ENCODE results near the gene DIAPH2.

DNA sequence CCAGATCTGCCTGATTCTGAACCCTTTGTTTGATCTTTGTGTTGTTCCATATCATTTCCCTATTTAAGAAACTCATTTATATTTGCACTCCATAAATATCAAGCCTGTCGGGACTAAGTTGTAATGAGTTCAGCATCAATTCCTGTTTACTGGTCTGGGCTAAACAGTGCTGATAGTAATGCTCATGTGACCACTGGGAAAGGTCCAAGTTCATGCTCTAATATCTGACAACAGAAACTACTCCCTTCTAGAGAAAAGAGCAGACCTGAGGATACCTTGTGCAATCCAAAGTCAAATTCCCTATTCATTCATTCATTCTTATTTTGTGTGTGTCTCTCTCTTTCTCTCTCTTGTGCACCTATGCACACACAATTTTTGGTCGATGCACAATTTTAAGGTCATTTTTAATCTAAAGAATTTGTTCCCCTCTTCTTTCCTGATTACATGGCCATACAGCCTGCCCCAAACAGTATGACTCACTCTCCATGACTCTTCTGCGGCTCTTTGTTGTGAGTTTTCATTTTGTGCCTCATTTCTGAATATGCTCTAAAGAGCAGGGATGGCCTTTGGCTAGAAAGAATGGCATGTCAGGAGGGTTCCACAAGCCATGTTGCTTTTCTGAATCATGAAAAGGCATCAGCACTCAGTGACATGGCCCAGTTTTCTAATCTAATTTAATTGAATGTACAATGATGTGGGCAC lies 863.4 kb downstream of the DIAPH2 start:
- TF ChIP-seq POLR2A (IDR thresholded peaks at IDR 0.05), result no peak
- TF ChIP-seq, protein P1, sequence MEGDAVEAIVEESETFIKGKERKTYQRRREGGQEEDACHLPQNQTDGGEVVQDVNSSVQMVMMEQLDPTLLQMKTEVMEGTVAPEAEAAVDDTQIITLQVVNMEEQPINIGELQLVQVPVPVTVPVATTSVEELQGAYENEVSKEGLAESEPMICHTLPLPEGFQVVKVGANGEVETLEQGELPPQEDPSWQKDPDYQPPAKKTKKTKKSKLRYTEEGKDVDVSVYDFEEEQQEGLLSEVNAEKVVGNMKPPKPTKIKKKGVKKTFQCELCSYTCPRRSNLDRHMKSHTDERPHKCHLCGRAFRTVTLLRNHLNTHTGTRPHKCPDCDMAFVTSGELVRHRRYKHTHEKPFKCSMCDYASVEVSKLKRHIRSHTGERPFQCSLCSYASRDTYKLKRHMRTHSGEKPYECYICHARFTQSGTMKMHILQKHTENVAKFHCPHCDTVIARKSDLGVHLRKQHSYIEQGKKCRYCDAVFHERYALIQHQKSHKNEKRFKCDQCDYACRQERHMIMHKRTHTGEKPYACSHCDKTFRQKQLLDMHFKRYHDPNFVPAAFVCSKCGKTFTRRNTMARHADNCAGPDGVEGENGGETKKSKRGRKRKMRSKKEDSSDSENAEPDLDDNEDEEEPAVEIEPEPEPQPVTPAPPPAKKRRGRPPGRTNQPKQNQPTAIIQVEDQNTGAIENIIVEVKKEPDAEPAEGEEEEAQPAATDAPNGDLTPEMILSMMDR (IDR thresholded peaks at IDR 0.05), result no peak
- no peak for TF ChIP-seq POLR2AphosphoS5 (IDR thresholded peaks at IDR 0.05)

All from breast epithelium (tissue), 3 donors.